BE2C (cell line): ENCODE data around the gene LRRC10.

Experiments
- DNase-seq: peaks from one replicate; pipeline ENCODE4 v3.0.0-alpha.2; 2020
- H3K27me3 ChIP-seq: fragments of 250-450 bp; sonication (Bioruptor Pico); 2 replicates; pipeline ENCODE4 v1.5.1; 2020; ENCODE audit warnings: mild to moderate bottlenecking
- H3K36me3 ChIP-seq: fragments of 250-450 bp; sonication (Bioruptor Pico); 2 replicates; pipeline ENCODE4 v1.5.1; 2020; ENCODE audit warnings: mild to moderate bottlenecking
- H3K4me1 ChIP-seq: fragments of 250-450 bp; sonication (Bioruptor Pico); 2 replicates; pipeline ENCODE4 v1.5.1; 2020
- H3K4me3 ChIP-seq: 2 replicates; pipeline ENCODE4 v1.5.1; 2011; ENCODE audit warnings: low read depth, low read length
- H3K9me3 ChIP-seq: fragments of 250-450 bp; sonication (Bioruptor Pico); 2 replicates; pipeline ENCODE4 v1.5.1; 2020
- CTCF ChIP-seq: IDR thresholded peaks from 2 replicates; pipeline ENCODE4 v1.5.1; 2012; ENCODE audit warnings: mild to moderate bottlenecking, low read depth, low read length

The LRRC10 gene

DNA sequence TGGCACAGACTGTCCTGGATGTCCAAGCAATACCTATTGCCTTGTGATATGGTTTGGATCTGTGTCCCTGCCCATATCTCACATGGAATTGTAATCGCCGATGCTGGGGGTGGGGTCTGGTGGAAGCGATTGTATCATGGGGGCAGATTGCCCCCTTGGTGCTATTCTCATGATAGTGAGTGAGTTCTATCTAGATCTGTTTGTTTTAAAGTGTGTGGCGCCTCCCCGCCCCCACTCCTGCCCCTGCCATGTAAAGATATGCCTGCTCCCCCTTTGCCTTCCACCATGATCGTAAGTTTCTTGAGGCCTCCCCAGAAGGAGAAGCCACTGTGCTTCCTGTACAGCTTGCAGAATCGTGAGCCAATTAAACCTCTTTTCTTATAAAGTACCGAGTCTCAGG, 16.8 kb upstream of the LRRC10 start:
- DNase-seq = no peak
- Histone ChIP-seq H3K9me3 (no peaks in the 10 kb centered on the region), H3K4me1 (no peaks in the 10 kb centered on the region), H3K36me3 (no peaks in the 10 kb centered on the region), H3K4me3 (no peak overlapping the region), H3K27me3 (no peaks in the 10 kb centered on the region)
- TF ChIP-seq CTCF = no peak

DNA sequence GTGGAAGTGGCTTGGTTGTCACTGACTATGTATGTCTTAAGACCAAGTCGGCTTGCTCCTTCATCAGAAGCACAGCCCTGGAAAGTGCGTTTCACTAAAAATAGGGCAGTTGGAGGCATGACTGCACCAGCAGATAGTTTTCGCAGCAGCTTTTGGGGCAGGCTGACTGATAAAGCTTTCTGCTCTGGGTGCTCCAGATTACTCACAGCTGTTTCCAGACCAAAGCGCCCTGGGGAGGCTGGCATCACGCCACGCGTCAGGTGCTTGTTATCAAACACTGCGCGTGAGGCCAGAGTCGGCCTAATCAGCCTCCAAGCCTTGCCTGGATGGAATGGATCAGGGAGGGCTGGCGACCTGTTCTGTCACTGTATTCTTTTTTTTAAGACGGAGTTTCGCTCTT, 13.3 kb upstream of the LRRC10 start:
- TF ChIP-seq CTCF = no peak
- no peaks in the 10 kb centered on the region for H3K9me3 ChIP-seq
- no peaks in the 10 kb centered on the region for H3K27me3 ChIP-seq
- peak; percentile 87 for DNase-seq
- H3K4me1 ChIP-seq = peaks cover 2% of the 10 kb centered on the region; the same call in 1 of the 2 replicates
- no peak overlapping the region for H3K4me3 ChIP-seq
- H3K36me3 ChIP-seq = no peaks in the 10 kb centered on the region

- Histone ChIP-seq H3K9me3 (no peaks in the 10 kb centered on the region), H3K4me3 (no peak overlapping the region), H3K4me1 (peaks cover 5% of the 10 kb centered on the region), H3K27me3 (no peaks in the 10 kb centered on the region), H3K36me3 (no peaks in the 10 kb centered on the region)
- no peak for TF ChIP-seq CTCF
- DNase-seq = no peak
These were observed 10.8 kb upstream of the LRRC10 start for GRCh38 chr12:69621551-69621950.

DNA sequence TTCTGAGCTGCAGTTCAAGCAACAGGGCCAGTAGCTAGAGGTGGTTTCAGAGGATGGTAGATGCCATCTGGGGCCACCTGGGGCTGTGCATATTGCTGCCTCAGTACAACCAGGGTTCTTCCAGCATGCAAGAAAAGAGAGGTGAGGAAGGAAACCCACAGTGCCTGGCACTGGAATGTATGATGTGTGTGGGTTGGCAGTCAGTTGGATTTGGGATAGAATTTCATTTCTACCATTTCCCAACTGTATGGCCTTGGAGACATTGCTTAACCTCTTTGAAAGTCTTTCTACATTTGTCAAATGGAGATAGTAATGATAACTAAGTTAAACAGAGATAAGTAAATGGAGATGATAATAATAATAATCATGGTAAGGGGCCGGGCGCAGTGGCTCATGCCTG, 10.2 kb upstream of the LRRC10 start:
- Histone ChIP-seq H3K27me3 (no peaks in the 10 kb centered on the region), H3K4me3 (no peak overlapping the region), H3K4me1 (peaks cover 5% of the 10 kb centered on the region), H3K9me3 (no peaks in the 10 kb centered on the region), H3K36me3 (no peaks in the 10 kb centered on the region)
- no peak for DNase-seq
- TF ChIP-seq CTCF = no peak

GRCh38 chr12:69620077-69620476, 9.4 kb upstream of the LRRC10 start:
- TF ChIP-seq CTCF = no peak
- H3K4me1 ChIP-seq = peaks cover 5% of the 10 kb centered on the region
- no peak overlapping the region for H3K4me3 ChIP-seq
- H3K36me3 ChIP-seq = no peaks in the 10 kb centered on the region
- no peak for DNase-seq
- no peaks in the 10 kb centered on the region for H3K9me3 ChIP-seq
- no peaks in the 10 kb centered on the region for H3K27me3 ChIP-seq

DNA sequence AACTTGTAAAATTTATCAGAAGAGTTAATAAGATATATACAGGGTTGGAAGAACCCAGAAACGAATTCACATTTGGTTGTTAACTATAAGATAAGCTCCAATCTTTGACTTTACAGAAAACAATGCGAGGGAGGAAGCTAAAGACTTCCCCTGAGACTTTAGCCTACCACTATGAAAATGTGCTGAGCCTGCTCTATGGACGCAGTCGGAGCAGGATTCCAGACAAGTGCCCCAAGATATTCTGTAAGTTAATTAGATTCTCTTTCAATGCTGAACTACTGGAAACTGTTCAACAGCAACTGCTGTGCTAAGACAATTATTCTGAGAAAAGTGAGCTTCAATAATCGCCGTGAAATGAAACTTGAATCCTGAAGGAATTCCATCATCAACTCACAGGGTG, 8.3 kb upstream of the LRRC10 start:
- DNase-seq = no peak
- H3K36me3 ChIP-seq = no peaks in the 10 kb centered on the region
- no peak overlapping the region for H3K4me3 ChIP-seq
- no peak for TF ChIP-seq CTCF
- H3K27me3 ChIP-seq = no peaks in the 10 kb centered on the region
- H3K4me1 ChIP-seq = peaks cover 5% of the 10 kb centered on the region
- no peaks in the 10 kb centered on the region for H3K9me3 ChIP-seq
